K562 (cell line): ENCODE measurements around the gene IP6K3. TPM values are rescaled to one million over a fixed set of nuclear protein-coding genes. Genes with fewer than 3 reads are reported as not detected.

ENCODE experiments used
- NCOA4 ChIP-seq: fragments of 450-650 bp; IDR thresholded peaks from 2 replicates; pipeline ENCODE4 v1.6.1; 2018; ENCODE audit warnings: mild to moderate bottlenecking; ENCODE audit not compliant: partially characterized antibody
- TCF3 ChIP-seq: sonication (generic); formaldehyde crosslinking; IDR thresholded peaks from 2 replicates; pipeline ENCODE4 v1.4.0; 2020; ENCODE audit warnings: mild to moderate bottlenecking, missing genetic modification reagents
- polyA plus RNA-seq, 8 experiments: library from polyadenylated mRNA; depleted of rRNA in 4 of 8; stranded (reverse) in 5 of 8; unstranded in 3 of 8; fragments of >200 nt; fragmentation: Nextera tagmentation in 2 of 8; fragmentation: Illumina TruSeq in 1 of 8; extraction: Ambion mirVana in 2 of 8; extraction: Trizol in 1 of 8; gene quantifications; 2 replicates each; pipeline versions ENCODE4 v1.2.1 to v1.2.3, GENCODE V29; 2011 to 2014; ENCODE audit warnings: inconsistent platforms in 1 of 8, missing spikeins in 1 of 8
- total RNA-seq, 7 experiments: library from RNA; depleted of rRNA in 6 of 7; stranded (reverse); fragments of >200 nt in 6 of 7; fragmentation: Illumina TruSeq in 2 of 7; extraction: Trizol in 2 of 7; gene quantifications; 2 replicates each; pipeline versions ENCODE4 v1.2.1 to v1.2.3, GENCODE V29; 2011 to 2021; ENCODE audit warnings: low replicate concordance in 1 of 7
- TF ChIP-seq, protein P1 (sequence below): fragments of 450-650 bp; IDR thresholded peaks from 2 replicates; pipeline ENCODE4 v1.6.1; 2018; ENCODE audit not compliant: partially characterized antibody
- TF ChIP-seq, protein P2 (sequence below): fragments of 450-650 bp; IDR thresholded peaks from 2 replicates; pipeline ENCODE4 v1.6.1; 2016; ENCODE audit warnings: mild to moderate bottlenecking, moderate library complexity
- TF ChIP-seq, protein P3 (sequence below): fragments of 450-650 bp; formaldehyde crosslinking; IDR thresholded peaks from 2 replicates; pipeline ENCODE4 v1.4.0; 2020; ENCODE audit warnings: mild to moderate bottlenecking, mixed read lengths

The IP6K3 gene
- total and polyA plus RNA-seq, 9 of the 15 experiments (the other 6 are each of a cell fraction or from before 2014, with no cell fraction given) = not detected

DNA sequence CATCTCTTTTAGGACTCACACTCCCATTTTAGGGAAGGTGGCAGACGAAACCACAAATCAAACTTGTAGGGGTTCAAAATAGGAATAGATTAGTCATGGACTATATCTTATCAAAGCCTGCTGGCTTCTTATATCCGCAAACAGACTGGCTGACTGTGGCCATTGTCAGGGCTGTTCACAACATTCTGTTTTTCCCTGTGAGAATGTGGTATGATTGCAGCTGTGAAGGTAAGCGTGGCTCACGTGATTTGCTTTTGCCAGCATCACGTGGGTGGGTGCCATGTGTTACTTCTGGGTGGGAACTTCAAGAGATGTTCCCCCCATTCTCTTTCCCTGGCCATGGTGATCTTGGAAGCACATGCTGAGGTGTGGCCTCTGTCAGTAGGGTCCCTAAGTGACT, 5.9 kb downstream of the IP6K3 start (continued):
- TF ChIP-seq, protein P1, sequence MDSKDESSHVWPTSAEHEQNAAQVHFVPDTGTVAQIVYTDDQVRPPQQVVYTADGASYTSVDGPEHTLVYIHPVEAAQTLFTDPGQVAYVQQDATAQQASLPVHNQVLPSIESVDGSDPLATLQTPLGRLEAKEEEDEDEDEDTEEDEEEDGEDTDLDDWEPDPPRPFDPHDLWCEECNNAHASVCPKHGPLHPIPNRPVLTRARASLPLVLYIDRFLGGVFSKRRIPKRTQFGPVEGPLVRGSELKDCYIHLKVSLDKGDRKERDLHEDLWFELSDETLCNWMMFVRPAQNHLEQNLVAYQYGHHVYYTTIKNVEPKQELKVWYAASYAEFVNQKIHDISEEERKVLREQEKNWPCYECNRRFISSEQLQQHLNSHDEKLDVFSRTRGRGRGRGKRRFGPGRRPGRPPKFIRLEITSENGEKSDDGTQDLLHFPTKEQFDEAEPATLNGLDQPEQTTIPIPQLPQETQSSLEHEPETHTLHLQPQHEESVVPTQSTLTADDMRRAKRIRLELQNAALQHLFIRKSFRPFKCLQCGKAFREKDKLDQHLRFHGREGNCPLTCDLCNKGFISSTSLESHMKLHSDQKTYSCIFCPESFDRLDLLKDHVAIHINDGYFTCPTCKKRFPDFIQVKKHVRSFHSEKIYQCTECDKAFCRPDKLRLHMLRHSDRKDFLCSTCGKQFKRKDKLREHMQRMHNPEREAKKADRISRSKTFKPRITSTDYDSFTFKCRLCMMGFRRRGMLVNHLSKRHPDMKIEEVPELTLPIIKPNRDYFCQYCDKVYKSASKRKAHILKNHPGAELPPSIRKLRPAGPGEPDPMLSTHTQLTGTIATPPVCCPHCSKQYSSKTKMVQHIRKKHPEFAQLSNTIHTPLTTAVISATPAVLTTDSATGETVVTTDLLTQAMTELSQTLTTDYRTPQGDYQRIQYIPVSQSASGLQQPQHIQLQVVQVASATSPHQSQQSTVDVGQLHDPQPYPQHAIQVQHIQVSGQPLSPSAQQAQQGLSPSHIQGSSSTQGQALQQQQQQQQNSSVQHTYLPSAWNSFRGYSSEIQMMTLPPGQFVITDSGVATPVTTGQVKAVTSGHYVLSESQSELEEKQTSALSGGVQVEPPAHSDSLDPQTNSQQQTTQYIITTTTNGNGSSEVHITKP = peak; percentile 41
- no peak for TF ChIP-seq NCOA4
- 0 out of 2 replicates have a peak, but pooled peaks have one; percentile 25 for TF ChIP-seq TCF3
- TF ChIP-seq, protein P2, sequence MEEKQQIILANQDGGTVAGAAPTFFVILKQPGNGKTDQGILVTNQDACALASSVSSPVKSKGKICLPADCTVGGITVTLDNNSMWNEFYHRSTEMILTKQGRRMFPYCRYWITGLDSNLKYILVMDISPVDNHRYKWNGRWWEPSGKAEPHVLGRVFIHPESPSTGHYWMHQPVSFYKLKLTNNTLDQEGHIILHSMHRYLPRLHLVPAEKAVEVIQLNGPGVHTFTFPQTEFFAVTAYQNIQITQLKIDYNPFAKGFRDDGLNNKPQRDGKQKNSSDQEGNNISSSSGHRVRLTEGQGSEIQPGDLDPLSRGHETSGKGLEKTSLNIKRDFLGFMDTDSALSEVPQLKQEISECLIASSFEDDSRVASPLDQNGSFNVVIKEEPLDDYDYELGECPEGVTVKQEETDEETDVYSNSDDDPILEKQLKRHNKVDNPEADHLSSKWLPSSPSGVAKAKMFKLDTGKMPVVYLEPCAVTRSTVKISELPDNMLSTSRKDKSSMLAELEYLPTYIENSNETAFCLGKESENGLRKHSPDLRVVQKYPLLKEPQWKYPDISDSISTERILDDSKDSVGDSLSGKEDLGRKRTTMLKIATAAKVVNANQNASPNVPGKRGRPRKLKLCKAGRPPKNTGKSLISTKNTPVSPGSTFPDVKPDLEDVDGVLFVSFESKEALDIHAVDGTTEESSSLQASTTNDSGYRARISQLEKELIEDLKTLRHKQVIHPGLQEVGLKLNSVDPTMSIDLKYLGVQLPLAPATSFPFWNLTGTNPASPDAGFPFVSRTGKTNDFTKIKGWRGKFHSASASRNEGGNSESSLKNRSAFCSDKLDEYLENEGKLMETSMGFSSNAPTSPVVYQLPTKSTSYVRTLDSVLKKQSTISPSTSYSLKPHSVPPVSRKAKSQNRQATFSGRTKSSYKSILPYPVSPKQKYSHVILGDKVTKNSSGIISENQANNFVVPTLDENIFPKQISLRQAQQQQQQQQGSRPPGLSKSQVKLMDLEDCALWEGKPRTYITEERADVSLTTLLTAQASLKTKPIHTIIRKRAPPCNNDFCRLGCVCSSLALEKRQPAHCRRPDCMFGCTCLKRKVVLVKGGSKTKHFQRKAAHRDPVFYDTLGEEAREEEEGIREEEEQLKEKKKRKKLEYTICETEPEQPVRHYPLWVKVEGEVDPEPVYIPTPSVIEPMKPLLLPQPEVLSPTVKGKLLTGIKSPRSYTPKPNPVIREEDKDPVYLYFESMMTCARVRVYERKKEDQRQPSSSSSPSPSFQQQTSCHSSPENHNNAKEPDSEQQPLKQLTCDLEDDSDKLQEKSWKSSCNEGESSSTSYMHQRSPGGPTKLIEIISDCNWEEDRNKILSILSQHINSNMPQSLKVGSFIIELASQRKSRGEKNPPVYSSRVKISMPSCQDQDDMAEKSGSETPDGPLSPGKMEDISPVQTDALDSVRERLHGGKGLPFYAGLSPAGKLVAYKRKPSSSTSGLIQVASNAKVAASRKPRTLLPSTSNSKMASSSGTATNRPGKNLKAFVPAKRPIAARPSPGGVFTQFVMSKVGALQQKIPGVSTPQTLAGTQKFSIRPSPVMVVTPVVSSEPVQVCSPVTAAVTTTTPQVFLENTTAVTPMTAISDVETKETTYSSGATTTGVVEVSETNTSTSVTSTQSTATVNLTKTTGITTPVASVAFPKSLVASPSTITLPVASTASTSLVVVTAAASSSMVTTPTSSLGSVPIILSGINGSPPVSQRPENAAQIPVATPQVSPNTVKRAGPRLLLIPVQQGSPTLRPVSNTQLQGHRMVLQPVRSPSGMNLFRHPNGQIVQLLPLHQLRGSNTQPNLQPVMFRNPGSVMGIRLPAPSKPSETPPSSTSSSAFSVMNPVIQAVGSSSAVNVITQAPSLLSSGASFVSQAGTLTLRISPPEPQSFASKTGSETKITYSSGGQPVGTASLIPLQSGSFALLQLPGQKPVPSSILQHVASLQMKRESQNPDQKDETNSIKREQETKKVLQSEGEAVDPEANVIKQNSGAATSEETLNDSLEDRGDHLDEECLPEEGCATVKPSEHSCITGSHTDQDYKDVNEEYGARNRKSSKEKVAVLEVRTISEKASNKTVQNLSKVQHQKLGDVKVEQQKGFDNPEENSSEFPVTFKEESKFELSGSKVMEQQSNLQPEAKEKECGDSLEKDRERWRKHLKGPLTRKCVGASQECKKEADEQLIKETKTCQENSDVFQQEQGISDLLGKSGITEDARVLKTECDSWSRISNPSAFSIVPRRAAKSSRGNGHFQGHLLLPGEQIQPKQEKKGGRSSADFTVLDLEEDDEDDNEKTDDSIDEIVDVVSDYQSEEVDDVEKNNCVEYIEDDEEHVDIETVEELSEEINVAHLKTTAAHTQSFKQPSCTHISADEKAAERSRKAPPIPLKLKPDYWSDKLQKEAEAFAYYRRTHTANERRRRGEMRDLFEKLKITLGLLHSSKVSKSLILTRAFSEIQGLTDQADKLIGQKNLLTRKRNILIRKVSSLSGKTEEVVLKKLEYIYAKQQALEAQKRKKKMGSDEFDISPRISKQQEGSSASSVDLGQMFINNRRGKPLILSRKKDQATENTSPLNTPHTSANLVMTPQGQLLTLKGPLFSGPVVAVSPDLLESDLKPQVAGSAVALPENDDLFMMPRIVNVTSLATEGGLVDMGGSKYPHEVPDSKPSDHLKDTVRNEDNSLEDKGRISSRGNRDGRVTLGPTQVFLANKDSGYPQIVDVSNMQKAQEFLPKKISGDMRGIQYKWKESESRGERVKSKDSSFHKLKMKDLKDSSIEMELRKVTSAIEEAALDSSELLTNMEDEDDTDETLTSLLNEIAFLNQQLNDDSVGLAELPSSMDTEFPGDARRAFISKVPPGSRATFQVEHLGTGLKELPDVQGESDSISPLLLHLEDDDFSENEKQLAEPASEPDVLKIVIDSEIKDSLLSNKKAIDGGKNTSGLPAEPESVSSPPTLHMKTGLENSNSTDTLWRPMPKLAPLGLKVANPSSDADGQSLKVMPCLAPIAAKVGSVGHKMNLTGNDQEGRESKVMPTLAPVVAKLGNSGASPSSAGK = peak; percentile 54; the same call in 1 of the 2 replicates
- TF ChIP-seq, protein P3, sequence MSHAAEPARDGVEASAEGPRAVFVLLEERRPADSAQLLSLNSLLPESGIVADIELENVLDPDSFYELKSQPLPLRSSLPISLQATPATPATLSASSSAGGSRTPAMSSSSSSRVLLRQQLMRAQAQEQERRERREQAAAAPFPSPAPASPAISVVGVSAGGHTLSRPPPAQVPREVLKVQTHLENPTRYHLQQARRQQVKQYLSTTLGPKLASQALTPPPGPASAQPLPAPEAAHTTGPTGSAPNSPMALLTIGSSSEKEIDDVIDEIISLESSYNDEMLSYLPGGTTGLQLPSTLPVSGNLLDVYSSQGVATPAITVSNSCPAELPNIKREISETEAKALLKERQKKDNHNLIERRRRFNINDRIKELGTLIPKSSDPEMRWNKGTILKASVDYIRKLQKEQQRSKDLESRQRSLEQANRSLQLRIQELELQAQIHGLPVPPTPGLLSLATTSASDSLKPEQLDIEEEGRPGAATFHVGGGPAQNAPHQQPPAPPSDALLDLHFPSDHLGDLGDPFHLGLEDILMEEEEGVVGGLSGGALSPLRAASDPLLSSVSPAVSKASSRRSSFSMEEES (CRISPR knock-in tag) = peak; percentile 54
